H1 (cell line): ENCODE measurements around the gene DCXR. TPM values are rescaled to one million over a fixed set of nuclear protein-coding genes. Genes with fewer than 3 reads are reported as not detected.

ENCODE experiments used
- CTCF ChIA-PET: fragments of 300-600 bp; sonication (Branson Sonifier 250); formaldehyde crosslinking; loops from one replicate; lab custom pipeline; 2021; ENCODE audit not compliant: partially characterized antibody; lab: Charles Lee
- POLR2A ChIA-PET: fragments of 300-600 bp; sonication (Branson Sonifier 250); formaldehyde crosslinking; loops from one replicate; lab custom pipeline; 2021; ENCODE audit warnings: inconsistent platforms; ENCODE audit not compliant: partially characterized antibody; lab: Charles Lee
- DNase-seq, 2 experiments: peaks; one replicate each; pipeline versions ENCODE4 v3.0.0 to v3.0.0-alpha.2; 2010 to 2022; ENCODE audit warnings: low spot score in 2 of 2, low read depth in 1 of 2, mixed read lengths in 1 of 2
- FAIRE-seq: peaks from 2 replicates; lab custom pipeline; 2011; peaks lifted over from hg19 to GRCh38; lab: Jason Lieb, UNC
- H2AFZ ChIP-seq: 2 replicates; pipeline ENCODE4 v1.8.1; 2012; ENCODE audit warnings: low read length, inconsistent platforms
- H2AK5ac ChIP-seq: 2 replicates; pipeline ENCODE4 v1.6.1; 2013; ENCODE audit warnings: low read depth, low read length
- H2BK120ac ChIP-seq: replicated peaks from 2 replicates; pipeline ENCODE3; 2013; ENCODE audit warnings: low read depth, low read length, inconsistent platforms
- H2BK12ac ChIP-seq: 2 replicates; pipeline ENCODE4 v1.6.1; 2013; ENCODE audit warnings: low read depth, low read length
- H2BK15ac ChIP-seq: 2 replicates; pipeline ENCODE4 v1.6.1; 2013; ENCODE audit warnings: low read length
- H2BK20ac ChIP-seq: 2 replicates; pipeline ENCODE4 v1.6.1; 2013; ENCODE audit warnings: low read length
- H2BK5ac ChIP-seq: 2 replicates; pipeline ENCODE4 v1.6.1; 2013; ENCODE audit warnings: low read depth, low read length
- H3K14ac ChIP-seq: 2 replicates; pipeline ENCODE4 v1.6.1; 2013; ENCODE audit warnings: inconsistent platforms; ENCODE audit not compliant: insufficient read length
- H3K18ac ChIP-seq: 2 replicates; pipeline ENCODE4 v1.6.1; 2013; ENCODE audit warnings: low read length; ENCODE audit errors: extremely low read depth
- H3K23ac ChIP-seq: 2 replicates; pipeline ENCODE4 v1.6.1; 2013; ENCODE audit warnings: inconsistent platforms; ENCODE audit not compliant: insufficient read length
- H3K23me2 ChIP-seq: 2 replicates; pipeline ENCODE4 v1.6.1; 2013; ENCODE audit warnings: low read depth, low read length
- H3K27ac ChIP-seq: 2 replicates; pipeline ENCODE4 v1.6.1; 2011; ENCODE audit warnings: low read depth, low read length, inconsistent platforms
- H3K27me3 ChIP-seq, 4 experiments: replicated peaks in 1 of 4; 1 replicate in 1 of 4; 2 replicates in 3 of 4; pipeline versions ENCODE4 v1.6.1 to v1.8.1; 2011 to 2013; ENCODE audit warnings: low read length in 3 of 4, mild to moderate bottlenecking in 3 of 4, inconsistent platforms in 2 of 4, mixed read lengths in 2 of 4, moderate library complexity in 1 of 4; ENCODE audit not compliant: control insufficient read depth in 3 of 4, insufficient read depth in 3 of 4; ENCODE audit errors: extremely low read depth in 1 of 4
- H3K36me3 ChIP-seq, 4 experiments: 2 replicates each; pipeline versions ENCODE4 v1.6.1 to v1.8.1; 2011 to 2013; ENCODE audit warnings: mild to moderate bottlenecking in 4 of 4, low read length in 3 of 4, moderate library complexity in 2 of 4, control low read depth in 1 of 4, inconsistent platforms in 1 of 4; ENCODE audit not compliant: insufficient read depth in 4 of 4, control insufficient read depth in 2 of 4
- H3K4ac ChIP-seq: replicated peaks from 2 replicates; pipeline ENCODE3; 2013; ENCODE audit warnings: low read length, low read depth, mixed read lengths, inconsistent platforms; ENCODE audit not compliant: insufficient read length
- H3K4me1 ChIP-seq, 4 experiments: replicated peaks in 1 of 4; 1 replicate in 1 of 4; 2 replicates in 3 of 4; pipeline versions ENCODE4 v1.6.1 to v1.8.1; 2011 to 2013; ENCODE audit warnings: low read length in 3 of 4, inconsistent platforms in 2 of 4, mixed read lengths in 1 of 4; ENCODE audit not compliant: insufficient read depth in 4 of 4, control insufficient read depth in 3 of 4
- H3K4me2 ChIP-seq, 2 experiments: 2 replicates each; pipeline versions ENCODE4 v1.6.1 to v1.8.1; 2011 to 2013; ENCODE audit warnings: low read depth in 2 of 2, low read length in 2 of 2, control low read depth in 1 of 2, inconsistent platforms in 1 of 2, mild to moderate bottlenecking in 1 of 2; ENCODE audit not compliant: insufficient read depth in 1 of 2
- H3K4me3 ChIP-seq, 4 experiments: fragments of 200-600, 300-600 bp in 1 of 4; sonication (generic), shearing (Covaris generic), sonication (Bioruptor Twin) in 1 of 4; 2 replicates each; pipeline versions ENCODE4 v1.5.1 to v1.8.1; 2011 to 2016; ENCODE audit warnings: low read length in 4 of 4, low read depth in 3 of 4, control low read depth in 2 of 4, inconsistent platforms in 2 of 4, mild to moderate bottlenecking in 2 of 4, mixed read lengths in 1 of 4, moderate library complexity in 1 of 4; ENCODE audit not compliant: insufficient read depth in 2 of 4; ENCODE audit errors: extremely low read depth in 1 of 4
- H3K56ac ChIP-seq: replicated peaks from 2 replicates; pipeline ENCODE3; 2013; ENCODE audit warnings: low read depth, mild to moderate bottlenecking, mixed read lengths, low read length, inconsistent platforms; ENCODE audit not compliant: insufficient read length
- H3K79me1 ChIP-seq: 2 replicates; pipeline ENCODE4 v1.6.1; 2013; ENCODE audit warnings: low read depth, low read length, control low read depth
- H3K79me2 ChIP-seq, 2 experiments: 2 replicates each; pipeline versions ENCODE4 v1.6.1 to v1.8.1; 2012 to 2013; ENCODE audit warnings: low read length in 2 of 2, mild to moderate bottlenecking in 2 of 2, inconsistent platforms in 1 of 2; ENCODE audit not compliant: insufficient read depth in 2 of 2, control insufficient read depth in 1 of 2
- H3K9ac ChIP-seq, 4 experiments: replicated peaks in 1 of 4; 1 replicate in 1 of 4; 2 replicates in 3 of 4; pipeline versions ENCODE4 v1.6.1 to v1.8.1; 2011 to 2013; ENCODE audit warnings: low read depth in 3 of 4, low read length in 3 of 4, control low read depth in 2 of 4, mild to moderate bottlenecking in 2 of 4, moderate library complexity in 2 of 4, inconsistent platforms in 1 of 4; ENCODE audit errors: extremely low read depth in 1 of 4
- H3K9me3 ChIP-seq, 2 experiments: 2 replicates each; pipeline versions ENCODE4 v1.6.1 to v1.8.1; 2012 to 2013; ENCODE audit warnings: mild to moderate bottlenecking in 2 of 2, moderate library complexity in 2 of 2, control low read depth in 1 of 2, inconsistent platforms in 1 of 2, low read depth in 1 of 2, low read length in 1 of 2, mixed read lengths in 1 of 2; ENCODE audit not compliant: insufficient read depth in 2 of 2
- H4K20me1 ChIP-seq, 2 experiments: replicated peaks in 1 of 2; 2 replicates each; pipeline versions ENCODE3 to v1.8.1; 2011 to 2013; ENCODE audit warnings: inconsistent platforms in 2 of 2, low read length in 2 of 2, mild to moderate bottlenecking in 1 of 2; ENCODE audit not compliant: insufficient read depth in 2 of 2, control insufficient read depth in 1 of 2
- H4K5ac ChIP-seq: 2 replicates; pipeline ENCODE4 v1.6.1; 2013; ENCODE audit warnings: low read length, low read depth, mixed read lengths, inconsistent platforms; ENCODE audit not compliant: insufficient read length
- H4K8ac ChIP-seq: 2 replicates; pipeline ENCODE4 v1.8.0; 2013; ENCODE audit warnings: mild to moderate bottlenecking, moderate library complexity, low read length, inconsistent platforms; ENCODE audit not compliant: insufficient read depth; ENCODE audit errors: extremely low read depth
- H4K91ac ChIP-seq: replicated peaks from 2 replicates; pipeline ENCODE3; 2013; ENCODE audit warnings: low read length, mixed read lengths, inconsistent platforms; ENCODE audit not compliant: insufficient read length
- RFX5 ChIP-seq: IDR thresholded peaks from 2 replicates; pipeline ENCODE4 v1.6.1; 2011; ENCODE audit warnings: low read depth, low read length, improper control_type of control experiment, borderline replicate concordance
- WGBS, 2 experiments: shearing (Covaris generic) in 1 of 2; methylation state at CpG; one replicate each; pipeline versions ENCODE4 v1.1.6 to v1.1.7; 2013 to 2015; ENCODE audit warnings: low lambda C conversion rate in 2 of 2, mixed read lengths in 2 of 2, inconsistent platforms in 1 of 2, low coverage in 1 of 2, missing lambda C conversion rate in 1 of 2; ENCODE audit not compliant: insufficient replicate concordance in 2 of 2, insufficient coverage in 1 of 2, insufficient read length in 1 of 2; ENCODE audit errors: extremely low coverage in 1 of 2, missing lambda C conversion rate in 1 of 2; 5-methylcytosine and 5-hydroxymethylcytosine counted together
- polyA plus RNA-seq, 7 experiments: library from polyadenylated mRNA; depleted of rRNA in 3 of 7; stranded (reverse) in 5 of 7; unstranded in 2 of 7; fragments of >200 nt in 5 of 7; fragments of 200-250 nt in 2 of 7; gene quantifications; 1 replicate in 5 of 7; 2 replicates in 1 of 7; 4 replicates in 1 of 7; pipeline versions ENCODE4 v1.2.1 to v1.2.3, GENCODE V29; 2011 to 2013; ENCODE audit warnings: missing spikeins in 2 of 7, mixed read lengths in 2 of 7
- total RNA-seq: library from RNA; stranded (reverse); fragmentation: NEBNext Ultra II Directional; extraction: Animal tissue kit (Norgen Biotek cat#: 25700); gene quantifications from 2 replicates; pipeline ENCODE4 v1.2.1, GENCODE V29; 2021
- TF ChIP-seq, protein P1 (sequence below), 3 experiments: IDR thresholded peaks; 1 replicate in 2 of 3; 2 replicates in 1 of 3; pipeline versions ENCODE4 v1.5.1 to v1.6.1; 2011; ENCODE audit warnings: low read length in 3 of 3, mild to moderate bottlenecking in 3 of 3, inconsistent platforms in 2 of 3, low read depth in 1 of 3, moderate library complexity in 1 of 3; ENCODE audit not compliant: insufficient read depth in 1 of 3; ENCODE audit errors: control extremely low read depth in 1 of 3

The DCXR gene
- total and polyA plus RNA-seq, 2 of the 8 experiments (the other 6 are each of a cell fraction or from before 2014, with no cell fraction given) = 96.3 to 212 TPM

DNA sequence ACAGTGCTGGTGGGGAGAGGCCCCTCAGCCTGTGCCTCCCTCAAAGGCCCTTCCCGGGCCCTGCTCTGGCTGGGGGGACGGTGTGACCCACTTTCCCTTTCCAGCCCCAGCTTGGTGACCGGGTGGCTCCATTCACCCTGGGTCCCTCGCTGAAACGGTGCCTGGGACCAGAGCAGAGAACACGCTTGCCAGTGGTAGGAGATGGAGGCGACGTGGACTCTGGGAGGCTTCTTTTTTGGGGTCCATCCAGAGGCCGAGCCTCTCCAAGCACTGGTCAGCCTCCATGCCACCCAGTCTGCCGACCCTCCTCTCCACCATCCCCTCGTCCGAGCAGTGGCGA is 22.6 kb downstream of the DCXR start:
- POLR2A ChIA-PET = interaction anchor here (0.7 to 0.9 kb wide), 2 partner anchors 23 to 73 kb away, joined by 3 read pairs; no protein-coding TSS in a partner anchor
- Histone ChIP-seq H3K79me2 (no peaks in the 10 kb centered on the region), H4K5ac (no peak overlapping the region), H3K79me1 (no peaks in the 10 kb centered on the region; the same call in 1 of the 2 replicates), H3K9ac (no peak overlapping the region), H4K8ac (peak overlapping the region; percentile 65; the same call in 1 of the 2 replicates), H3K56ac (no peak overlapping the region), H3K4me3 (no peak overlapping the region), H3K18ac (no peak overlapping the region), H3K36me3 (no peaks in the 10 kb centered on the region; a peak in 2 of 8 replicates), H3K4ac (no peak overlapping the region), H3K14ac (no peak overlapping the region), H3K27me3 (no peaks in the 10 kb centered on the region), H4K91ac (no peak overlapping the region), H3K9me3 (no peaks in the 10 kb centered on the region), H2BK15ac (no peak overlapping the region), H3K4me1 (no peaks in the 10 kb centered on the region; a peak in 1 of 7 replicates), H2BK20ac (no peak overlapping the region), H3K4me2 (no peak overlapping the region), H2BK120ac (no peak overlapping the region), H3K23me2 (no peaks in the 10 kb centered on the region), H2BK5ac (no peak overlapping the region), H2AK5ac (no peak overlapping the region), H2BK12ac (no peak overlapping the region), H3K23ac (no peak overlapping the region), H2AFZ (no peak overlapping the region), H3K27ac (no peak overlapping the region; the same call in 1 of the 2 replicates), H4K20me1 (peaks cover 3 to 10% of the 10 kb centered on the region in 2 experiments)
- CTCF ChIA-PET = interaction anchor here (0.8 to 1.9 kb wide), 3 partner anchors 89 to 145 kb away, joined by 3 to 6 read pairs (median 5); no protein-coding TSS in a partner anchor
- TF ChIP-seq, protein P1, sequence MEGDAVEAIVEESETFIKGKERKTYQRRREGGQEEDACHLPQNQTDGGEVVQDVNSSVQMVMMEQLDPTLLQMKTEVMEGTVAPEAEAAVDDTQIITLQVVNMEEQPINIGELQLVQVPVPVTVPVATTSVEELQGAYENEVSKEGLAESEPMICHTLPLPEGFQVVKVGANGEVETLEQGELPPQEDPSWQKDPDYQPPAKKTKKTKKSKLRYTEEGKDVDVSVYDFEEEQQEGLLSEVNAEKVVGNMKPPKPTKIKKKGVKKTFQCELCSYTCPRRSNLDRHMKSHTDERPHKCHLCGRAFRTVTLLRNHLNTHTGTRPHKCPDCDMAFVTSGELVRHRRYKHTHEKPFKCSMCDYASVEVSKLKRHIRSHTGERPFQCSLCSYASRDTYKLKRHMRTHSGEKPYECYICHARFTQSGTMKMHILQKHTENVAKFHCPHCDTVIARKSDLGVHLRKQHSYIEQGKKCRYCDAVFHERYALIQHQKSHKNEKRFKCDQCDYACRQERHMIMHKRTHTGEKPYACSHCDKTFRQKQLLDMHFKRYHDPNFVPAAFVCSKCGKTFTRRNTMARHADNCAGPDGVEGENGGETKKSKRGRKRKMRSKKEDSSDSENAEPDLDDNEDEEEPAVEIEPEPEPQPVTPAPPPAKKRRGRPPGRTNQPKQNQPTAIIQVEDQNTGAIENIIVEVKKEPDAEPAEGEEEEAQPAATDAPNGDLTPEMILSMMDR (IDR thresholded peaks at IDR 0.05; ENCODE audit: control extremely low read depth in 1 of 3, insufficient read depth in 1 of 3, low read depth in 1 of 3, low read length in 3 of 3) = no peak
- no peak for TF ChIP-seq RFX5
- DNase-seq (no peak), FAIRE-seq (no peak)
- WGBS, 2 experiments = 88% methylated on average over 11 of the region's 13 CpGs; no CpG with 5 or more reads in 1 of the 2 experiments
